Esophagus squamous epithelium (tissue), 5 donors: ENCODE data around the gene PCED1A. TPM values are rescaled to one million over a fixed set of nuclear protein-coding genes. Genes with fewer than 3 reads are reported as not detected.

Experiments used
- DNase-seq: peaks from one replicate; lab custom pipeline; 2025; lab: John Stamatoyannopoulos, UW
- H3K27ac ChIP-seq, 4 donors: fragments of 200-600 bp; sonication (generic); one replicate each; pipeline ENCODE4 v1.5.1; 2016 to 2019; ENCODE audit warnings: mild to moderate bottlenecking in 1 of 4
- H3K27me3 ChIP-seq, 4 donors: fragments of 200-600 bp; sonication (generic); 1 replicate in 3 of 4; 2 replicates in 1 of 4; pipeline versions ENCODE4 v1.5.1 to v1.6.0; 2017 to 2021; ENCODE audit warnings: antibody characterized with exemption in 1 of 4
- H3K36me3 ChIP-seq, 3 donors: fragments of 200-600 bp; sonication (generic); one replicate each; pipeline ENCODE4 v1.5.1; 2016 to 2019
- H3K4me1 ChIP-seq, 3 donors: fragments of 200-600 bp; sonication (generic); one replicate each; pipeline ENCODE4 v1.5.1; 2017 to 2019
- H3K4me3 ChIP-seq, 4 donors: fragments of 200-600 bp; sonication (generic); 1 replicate in 3 of 4; 2 replicates in 1 of 4; pipeline ENCODE4 v1.5.1; 2016 to 2019; ENCODE audit warnings: mild to moderate bottlenecking in 2 of 4, moderate library complexity in 1 of 4
- H3K9me3 ChIP-seq, 3 donors: fragments of 200-600 bp; sonication (generic); one replicate each; pipeline ENCODE4 v1.5.1; 2016 to 2019
- CTCF ChIP-seq, 6 experiments: fragments of 450-650 bp in 4 of 6; fragments of 200-600 bp in 2 of 6; sonication (generic) in 2 of 6; IDR thresholded peaks; one replicate each; pipeline ENCODE4 v1.5.1; 2016 to 2019; ENCODE audit warnings: antibody characterized with exemption in 6 of 6, mild to moderate bottlenecking in 4 of 6, moderate library complexity in 4 of 6
- POLR2A ChIP-seq, 4 donors: fragments of 450-650 bp; IDR thresholded peaks; one replicate each; pipeline ENCODE4 v1.6.1; 2017; ENCODE audit warnings: antibody characterized with exemption in 4 of 4, mild to moderate bottlenecking in 4 of 4, moderate library complexity in 3 of 4
- WGBS, 2 donors: methylation state at CpG; one replicate each; pipeline ENCODE4 v1.1.5; 2018; 5-methylcytosine and 5-hydroxymethylcytosine counted together
- intact Hi-C: fragments of 100-400 bp; cut with DNase I; formaldehyde crosslinking; loops from one replicate; pipeline ENCODE4 v1.15.0; 2022
- total RNA-seq, 4 donors: library from RNA; depleted of rRNA; stranded (reverse); fragments of >200 nt; gene quantifications; one replicate each; pipeline ENCODE4 v1.1.0, GENCODE V29; 2016
- donor health status: DM: yes; HTN: yes; CAD: no.

Gene PCED1A
- total RNA-seq, 4 donors from 2014 or later = 9.0 to 25.6 (median 16.6) TPM

GRCh38 chr20:2872459-2873009 lies 32.1 kb upstream of the PCED1A start:
- H3K36me3 ChIP-seq = no peaks in the 10 kb centered on the region
- H3K4me1 ChIP-seq = peaks cover 24 to 56% (median 29%) of the 10 kb centered on the region in 3 donors
- H3K27me3 ChIP-seq = peaks cover 0 to 13% (median 0%) of the 10 kb centered on the region in 4 donors
- TF ChIP-seq CTCF (IDR thresholded peaks at IDR 0.05) = peak in 4 of 6 experiments; percentile 4 to 32 (median 21)
- no peak for TF ChIP-seq POLR2A (IDR thresholded peaks at IDR 0.05)
- intact Hi-C loops = no loop called here
- WGBS, 2 donors = 0% methylated on average over 4 to 7 of the region's 49 CpGs
- H3K4me3 ChIP-seq = peak overlapping the region; percentile 69 to 98 (median 86)
- no peak for DNase-seq
- H3K27ac ChIP-seq = peak overlapping the region; percentile 84 to 97 (median 87)
- H3K9me3 ChIP-seq = no peaks in the 10 kb centered on the region

- no peak for DNase-seq
- WGBS, 2 donors = 55% methylated on average over 5 to 7 of the region's 34 CpGs
- Histone ChIP-seq H3K4me1 (peaks cover 24 to 62% (median 29%) of the 10 kb centered on the region in 3 donors), H3K9me3 (no peaks in the 10 kb centered on the region), H3K4me3 (peak overlapping the region; percentile 69 to 98 (median 86)), H3K36me3 (peaks cover 0 to 2% (median 0%) of the 10 kb centered on the region in 3 donors), H3K27ac (peak overlapping the region in 2 of 4 donors; percentile 84 to 97), H3K27me3 (peaks cover 0 to 13% (median 0%) of the 10 kb centered on the region in 4 donors)
- TF ChIP-seq POLR2A (IDR thresholded peaks at IDR 0.05) = no peak
- TF ChIP-seq CTCF (IDR thresholded peaks at IDR 0.05) = no peak
- intact Hi-C loops = no loop called here
These were observed 31.4 kb upstream of the PCED1A start for GRCh38 chr20:2871661-2872458.

- H3K4me1 ChIP-seq = peaks cover 24 to 55% (median 29%) of the 10 kb centered on the region in 3 donors
These were observed 30.6 kb upstream of the PCED1A start for GRCh38 chr20:2871111-2871465.

GRCh38 chr20:2869381-2869780 lies 28.9 kb upstream of the PCED1A start:
- intact Hi-C loops = no loop called here
- Histone ChIP-seq H3K4me1 (peaks cover 11 to 38% (median 15%) of the 10 kb centered on the region in 3 donors), H3K4me3 (no peak overlapping the region), H3K9me3 (no peaks in the 10 kb centered on the region), H3K27ac (no peak overlapping the region), H3K36me3 (peaks cover 7 to 27% (median 18%) of the 10 kb centered on the region in 3 donors), H3K27me3 (peaks cover 0 to 13% (median 0%) of the 10 kb centered on the region in 4 donors)
- WGBS, 2 donors = 79 to 84% methylated on average over 3 of the region's 3 CpGs
- DNase-seq = no peak
- TF ChIP-seq CTCF (IDR thresholded peaks at IDR 0.05) (no peak), POLR2A (IDR thresholded peaks at IDR 0.05) (no peak)

More at GRCh38 chr20:2871111-2871465, 30.6 kb upstream of the PCED1A start:
- Histone ChIP-seq H3K9me3 (no peaks in the 10 kb centered on the region), H3K36me3 (peaks cover 0 to 10% (median 7%) of the 10 kb centered on the region in 3 donors), H3K27ac (no peak overlapping the region), H3K27me3 (peaks cover 0 to 13% (median 0%) of the 10 kb centered on the region in 4 donors), H3K4me3 (no peak overlapping the region)
- intact Hi-C loops = no loop called here
- TF ChIP-seq CTCF (IDR thresholded peaks at IDR 0.05) = no peak
- TF ChIP-seq POLR2A (IDR thresholded peaks at IDR 0.05) = no peak
- no peak for DNase-seq
- WGBS, 2 donors = 34 to 35% methylated on average over 2 of the region's 2 CpGs
